Parathyroid adenoma (tissue), 2 donors: ENCODE measurements around the gene DYSF.

Experiments
- H2AFZ ChIP-seq: fragments of 300-600 bp; sonication (generic); one replicate; pipeline ENCODE4 v1.7.0; 2017; ENCODE audit warnings: antibody characterized with exemption, mild to moderate bottlenecking
- H3K27ac ChIP-seq: fragments of 300-600 bp; sonication (generic); one replicate; pipeline ENCODE4 v1.7.0; 2017
- H3K27me3 ChIP-seq: fragments of 300-600 bp; sonication (generic); one replicate; pipeline ENCODE4 v1.7.0; 2017; ENCODE audit warnings: low read length; ENCODE audit not compliant: control insufficient read depth, insufficient read depth
- H3K36me3 ChIP-seq: fragments of 300-600 bp; sonication (generic); one replicate; pipeline ENCODE4 v1.7.0; 2017; ENCODE audit warnings: low read length; ENCODE audit not compliant: control insufficient read depth, insufficient read depth
- H3K4me1 ChIP-seq: fragments of 300-600 bp; sonication (generic); one replicate; pipeline ENCODE4 v1.7.0; 2017; ENCODE audit warnings: control low read depth
- H3K4me2 ChIP-seq: fragments of 300-600 bp; sonication (generic); one replicate; pipeline ENCODE4 v1.7.0; 2017; ENCODE audit warnings: low read length
- H3K4me3 ChIP-seq: fragments of 300-600 bp; sonication (generic); one replicate; pipeline ENCODE4 v1.7.0; 2017; ENCODE audit warnings: low read depth, low read length
- H3K79me2 ChIP-seq: fragments of 300-600 bp; sonication (generic); one replicate; pipeline ENCODE4 v1.7.0; 2017; ENCODE audit warnings: control low read depth
- H3K9ac ChIP-seq: fragments of 300-600 bp; sonication (generic); one replicate; pipeline ENCODE4 v1.7.0; 2017; ENCODE audit warnings: mild to moderate bottlenecking
- H3K9me3 ChIP-seq: fragments of 300-600 bp; sonication (generic); one replicate; pipeline ENCODE4 v1.7.0; 2017; ENCODE audit warnings: low read length; ENCODE audit not compliant: control insufficient read depth
- CTCF ChIP-seq: fragments of 300-600 bp; sonication (generic); IDR thresholded peaks from one replicate; pipeline ENCODE4 v1.7.0; 2017; ENCODE audit warnings: antibody characterized with exemption, mild to moderate bottlenecking
- donor health status: primary hyperparathyroidism.

Gene DYSF

GRCh38 chr2:71697106-71698004 is 244.0 kb downstream of the DYSF start:
- no peak overlapping the region for H3K27ac ChIP-seq
- H3K4me1 ChIP-seq: no peaks in the 10 kb centered on the region
- no peak overlapping the region for H3K9ac ChIP-seq
- no peak for TF ChIP-seq CTCF
- no peaks in the 10 kb centered on the region for H3K79me2 ChIP-seq
- no peaks in the 10 kb centered on the region for H3K9me3 ChIP-seq
- H3K4me2 ChIP-seq: no peak overlapping the region
- H3K4me3 ChIP-seq: no peak overlapping the region
- H3K36me3 ChIP-seq: no peaks in the 10 kb centered on the region
- H3K27me3 ChIP-seq: no peaks in the 10 kb centered on the region
- no peak overlapping the region for H2AFZ ChIP-seq

- H3K9ac ChIP-seq: no peak overlapping the region
- TF ChIP-seq CTCF: no peak
- H3K4me2 ChIP-seq: no peak overlapping the region
- no peaks in the 10 kb centered on the region for H3K9me3 ChIP-seq
- H3K27me3 ChIP-seq: no peaks in the 10 kb centered on the region
- H3K79me2 ChIP-seq: no peaks in the 10 kb centered on the region
- H3K4me1 ChIP-seq: no peaks in the 10 kb centered on the region
- no peak overlapping the region for H3K27ac ChIP-seq
- H3K36me3 ChIP-seq: no peaks in the 10 kb centered on the region
- no peak overlapping the region for H2AFZ ChIP-seq
- no peak overlapping the region for H3K4me3 ChIP-seq
Observed at GRCh38 chr2:71699428-71699827, 246.1 kb downstream of the DYSF start.

GRCh38 chr2:71700041-71700657 is 246.8 kb downstream of the DYSF start:
- H3K4me1 ChIP-seq: no peaks in the 10 kb centered on the region
- H3K4me3 ChIP-seq: no peak overlapping the region
- no peak overlapping the region for H2AFZ ChIP-seq
- H3K4me2 ChIP-seq: no peak overlapping the region
- H3K9me3 ChIP-seq: no peaks in the 10 kb centered on the region
- no peak overlapping the region for H3K9ac ChIP-seq
- no peak for TF ChIP-seq CTCF
- no peaks in the 10 kb centered on the region for H3K36me3 ChIP-seq
- H3K79me2 ChIP-seq: no peaks in the 10 kb centered on the region
- H3K27ac ChIP-seq: no peak overlapping the region
- no peaks in the 10 kb centered on the region for H3K27me3 ChIP-seq

GRCh38 chr2:71700658-71701397 is 247.5 kb downstream of the DYSF start:
- no peak for TF ChIP-seq CTCF
- Histone ChIP-seq H3K36me3 (no peaks in the 10 kb centered on the region), H3K4me3 (no peak overlapping the region), H3K4me2 (no peak overlapping the region), H2AFZ (no peak overlapping the region), H3K9me3 (no peaks in the 10 kb centered on the region), H3K27me3 (no peaks in the 10 kb centered on the region), H3K79me2 (no peaks in the 10 kb centered on the region), H3K9ac (no peak overlapping the region), H3K4me1 (no peaks in the 10 kb centered on the region), H3K27ac (no peak overlapping the region)
